HG02981 (cell line): Measurements from ENCODE around the gene B4GALT5.

Source experiments
- ATAC-seq: cut with Tn5 transposase; IDR thresholded peaks from one replicate; pipeline ENCODE4 v1.9.1; 2021; ENCODE audit warnings: mild to moderate bottlenecking, moderate library complexity; ENCODE audit not compliant: unreplicated experiment

B4GALT5 gene

DNA sequence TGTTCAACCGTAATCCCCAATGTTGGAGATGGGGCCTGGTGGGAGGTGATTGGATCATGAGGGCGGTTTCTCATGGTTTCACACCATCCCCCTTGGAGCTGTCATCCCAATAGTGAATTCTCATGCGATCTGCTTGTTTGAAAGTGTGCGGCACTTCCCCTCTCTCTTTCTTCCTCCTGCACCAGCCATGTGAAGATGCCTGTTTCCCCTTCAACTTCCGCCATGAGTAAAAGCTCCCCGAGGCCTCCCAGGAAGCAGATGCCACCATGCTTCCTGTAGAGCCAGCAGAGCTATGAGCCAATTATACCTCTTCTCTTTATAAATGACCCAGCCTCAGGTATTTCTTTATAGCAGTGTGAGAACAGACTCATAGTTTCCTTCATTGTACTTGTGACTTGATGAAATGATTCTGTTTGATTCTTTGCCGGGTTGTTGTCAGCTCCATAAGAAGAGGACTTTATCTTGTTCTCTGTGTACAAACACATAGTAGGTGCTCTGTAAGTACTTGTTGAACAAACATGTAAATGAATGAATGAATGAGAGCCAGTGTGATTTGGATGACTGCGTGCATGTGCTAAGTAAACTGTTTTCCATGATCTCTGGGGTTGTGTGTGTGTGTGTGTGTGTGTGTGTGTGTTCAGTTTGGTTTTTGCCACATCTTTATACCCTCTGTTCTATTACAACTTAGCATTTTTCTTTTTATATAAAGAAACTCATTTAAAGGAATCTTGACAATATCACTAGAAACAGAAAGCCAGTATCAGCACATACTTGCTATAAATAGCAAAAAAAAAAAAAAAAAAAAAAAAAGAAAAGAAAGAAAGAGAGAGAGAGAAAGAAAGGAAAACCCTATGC lies 123.3 kb downstream of the B4GALT5 start:
- no peak for ATAC-seq

DNA sequence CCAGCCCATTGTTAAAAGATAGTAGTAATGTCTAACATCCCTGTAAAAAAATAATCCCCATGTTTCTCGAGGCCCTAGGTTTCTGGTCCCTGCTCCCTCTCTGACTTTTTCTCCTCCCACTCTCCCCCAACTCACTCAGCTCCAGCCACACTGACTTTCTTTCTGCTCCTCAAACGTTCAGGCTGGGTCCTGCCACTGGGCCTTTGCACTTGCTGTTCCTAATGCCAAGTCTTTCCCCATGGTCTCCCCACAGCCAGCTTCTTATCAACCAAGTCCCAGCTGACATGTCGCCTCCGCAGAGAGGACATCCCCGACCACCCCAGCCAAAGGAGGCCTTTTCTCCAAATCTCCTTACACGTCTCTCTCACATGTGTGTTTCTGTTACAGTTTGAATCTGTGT lies 123.9 kb downstream of the B4GALT5 start:
- no peak for ATAC-seq

GRCh38 chr20:49587111-49587570 lies 126.5 kb downstream of the B4GALT5 start:
- ATAC-seq: no peak

GRCh38 chr20:49585585-49586245 lies 128.0 kb downstream of the B4GALT5 start:
- ATAC-seq: no peak

- no peak for ATAC-seq
Observed at GRCh38 chr20:49584418-49585382, 129.0 kb downstream of the B4GALT5 start.

DNA sequence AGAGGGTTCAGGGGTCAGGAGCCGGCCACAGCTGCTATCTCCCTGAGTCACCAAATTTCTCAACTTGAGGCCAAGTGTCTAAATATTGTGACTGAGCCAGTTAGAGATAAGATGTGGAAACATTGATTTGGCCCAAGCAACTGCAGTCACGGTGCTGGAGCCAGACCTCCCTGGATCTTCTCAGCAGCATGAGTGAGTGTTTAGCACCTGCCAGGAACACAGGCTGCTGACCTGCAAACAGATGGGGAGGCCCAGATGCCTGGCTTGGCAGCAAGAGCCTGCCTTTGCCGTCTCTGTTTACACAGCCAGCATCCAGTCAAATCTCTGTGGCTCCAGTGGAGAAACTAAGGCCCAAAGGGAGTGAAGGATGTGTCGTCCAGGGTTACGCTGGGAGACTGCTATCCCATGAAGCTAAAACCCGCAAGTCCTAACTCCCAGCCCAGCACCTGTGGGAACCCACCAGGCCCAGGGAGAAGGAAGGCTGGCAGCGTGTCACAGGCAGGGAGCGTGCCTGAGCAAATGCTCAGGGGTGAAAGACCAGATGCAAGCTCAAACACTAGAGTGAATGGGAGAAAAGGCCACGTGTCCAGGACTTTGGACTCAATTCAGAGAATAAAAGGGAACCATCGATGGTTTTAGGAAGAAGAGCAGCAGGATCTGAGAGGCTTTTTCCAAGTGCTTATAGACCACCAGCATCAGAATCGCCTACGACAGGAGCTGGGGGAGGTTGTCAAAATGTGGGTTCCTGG lies 129.8 kb downstream of the B4GALT5 start:
- ATAC-seq: no peak

DNA sequence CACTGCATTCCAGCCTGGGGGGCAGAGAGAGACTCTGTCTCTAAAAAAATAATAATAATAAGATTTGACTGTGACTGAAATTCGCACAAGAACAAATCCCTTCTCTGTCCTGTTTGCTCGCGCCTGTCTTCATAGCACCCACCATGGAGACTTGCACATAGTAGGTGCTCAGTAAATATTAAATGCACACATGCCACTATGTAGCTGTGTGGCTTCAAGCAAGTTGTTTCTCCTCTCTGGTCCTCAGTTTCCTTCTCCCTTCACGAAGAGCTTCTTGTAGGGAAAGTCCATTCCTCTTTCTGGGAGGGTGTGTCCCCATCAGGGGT lies 130.4 kb downstream of the B4GALT5 start:
- no peak for ATAC-seq
